Measurements from ENCODE around the gene GIGYF2.

- TF ChIP-seq CTCF (IDR thresholded peaks at IDR 0.05) (no peak), POLR2AphosphoS5 (IDR thresholded peaks at IDR 0.05) (no peak), POLR2A (IDR thresholded peaks at IDR 0.05) (no peak), EP300 (IDR thresholded peaks at IDR 0.05) (no peak)
These were observed 112.4 kb downstream of the GIGYF2 start for GRCh38 chr2:232809349-232810124.
